Adrenal gland (tissue), 5 donors: ENCODE data around the gene MRAP2.

Experiments used
- POLR2A ChIP-seq, 2 donors: fragments of 450-650 bp; IDR thresholded peaks; one replicate each; pipeline ENCODE4 v1.6.1; 2017; ENCODE audit warnings: antibody characterized with exemption in 2 of 2, mild to moderate bottlenecking in 2 of 2, moderate library complexity in 1 of 2
- TF ChIP-seq, protein P1 (sequence below), 6 experiments: fragments of 450-650 bp in 4 of 6; fragments of 200-600 bp in 2 of 6; sonication (generic) in 1 of 6; IDR thresholded peaks; 1 replicate in 5 of 6; 2 replicates in 1 of 6; pipeline versions ENCODE4 v1.5.1 to v1.8.0; 2016 to 2021; ENCODE audit warnings: antibody characterized with exemption in 6 of 6, mild to moderate bottlenecking in 2 of 6, moderate library complexity in 1 of 6
- donor health status: DM: no; HTN: no; CAD: no.

DNA sequence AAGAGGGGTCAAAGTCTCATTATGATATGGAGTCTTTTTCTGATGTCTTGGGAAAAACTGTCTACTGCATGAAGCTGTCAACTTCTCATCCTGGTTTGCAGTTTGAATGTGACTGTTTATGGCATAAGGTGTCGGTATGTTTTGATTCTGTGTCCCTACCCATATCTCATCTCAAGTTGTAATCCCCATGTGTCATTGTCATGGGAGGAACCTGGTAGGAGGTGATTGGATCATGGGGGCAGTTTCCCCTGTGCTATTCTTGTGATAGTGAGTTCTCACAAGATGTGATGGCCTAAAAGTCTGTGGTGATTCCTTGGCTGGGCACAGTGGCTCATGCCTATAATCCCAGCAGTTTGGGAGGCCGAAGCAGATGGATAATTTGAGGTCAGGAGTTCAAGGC lies 47.6 kb downstream of the MRAP2 start:
- TF ChIP-seq, protein P1, sequence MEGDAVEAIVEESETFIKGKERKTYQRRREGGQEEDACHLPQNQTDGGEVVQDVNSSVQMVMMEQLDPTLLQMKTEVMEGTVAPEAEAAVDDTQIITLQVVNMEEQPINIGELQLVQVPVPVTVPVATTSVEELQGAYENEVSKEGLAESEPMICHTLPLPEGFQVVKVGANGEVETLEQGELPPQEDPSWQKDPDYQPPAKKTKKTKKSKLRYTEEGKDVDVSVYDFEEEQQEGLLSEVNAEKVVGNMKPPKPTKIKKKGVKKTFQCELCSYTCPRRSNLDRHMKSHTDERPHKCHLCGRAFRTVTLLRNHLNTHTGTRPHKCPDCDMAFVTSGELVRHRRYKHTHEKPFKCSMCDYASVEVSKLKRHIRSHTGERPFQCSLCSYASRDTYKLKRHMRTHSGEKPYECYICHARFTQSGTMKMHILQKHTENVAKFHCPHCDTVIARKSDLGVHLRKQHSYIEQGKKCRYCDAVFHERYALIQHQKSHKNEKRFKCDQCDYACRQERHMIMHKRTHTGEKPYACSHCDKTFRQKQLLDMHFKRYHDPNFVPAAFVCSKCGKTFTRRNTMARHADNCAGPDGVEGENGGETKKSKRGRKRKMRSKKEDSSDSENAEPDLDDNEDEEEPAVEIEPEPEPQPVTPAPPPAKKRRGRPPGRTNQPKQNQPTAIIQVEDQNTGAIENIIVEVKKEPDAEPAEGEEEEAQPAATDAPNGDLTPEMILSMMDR (IDR thresholded peaks at IDR 0.05) = no peak
- no peak for TF ChIP-seq POLR2A (IDR thresholded peaks at IDR 0.05)
